ENCODE measurements around the gene SLC37A4. TPM values are rescaled to one million over a fixed set of nuclear protein-coding genes. Genes with fewer than 3 reads are reported as not detected.
"Not testable (repeated sequence)": the region's sequence is repeated elsewhere in the genome, so short reads cannot be mapped to it uniquely, and the experiment has no call there.

The SLC37A4 gene
- total RNA-seq, 1 experiment from 2014 or later = 108 TPM

DNA sequence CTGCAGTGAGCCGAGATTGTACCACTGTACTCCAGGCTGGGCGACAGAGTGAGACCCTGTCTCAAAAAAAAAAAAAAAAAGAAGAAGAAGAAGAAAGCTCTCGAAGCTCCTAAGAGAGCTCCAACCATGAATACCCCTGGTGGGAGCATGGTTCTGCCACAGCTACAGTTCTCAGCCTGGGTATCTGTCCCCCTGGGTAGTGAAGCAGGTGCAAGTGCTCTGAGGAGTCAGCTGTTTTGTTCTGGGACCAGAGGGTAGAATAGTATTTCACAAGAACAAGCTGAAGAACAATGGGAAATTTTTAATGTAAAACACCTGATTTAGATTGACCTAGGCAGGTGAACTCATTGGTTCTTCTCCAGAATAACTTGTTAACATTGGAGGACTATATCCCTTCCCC, 30.6 kb upstream of the SLC37A4 start:
- Histone ChIP-seq H3K9me3 (no peaks in the 10 kb centered on the region), H3K36me3 (ENCODE audit: control insufficient read depth, insufficient read depth, low read length) (no peaks in the 10 kb centered on the region), H3K4me3 (ENCODE audit: low read depth, low read length) (no peak overlapping the region), H3K27me3 (replicated peaks; ENCODE audit: control insufficient read depth, insufficient read depth, low read length) (no peaks in the 10 kb centered on the region), H3K4me1 (peaks cover 5% of the 10 kb centered on the region; the same call in 1 of the 2 replicates)
- no TSS peak for BruUV-seq (replicated peaks)
- Mint-ChIP-seq H3K36me3 (ENCODE audit: insufficient read depth, unreplicated experiment) (peaks cover 12% of the 10 kb centered on the region), H3K4me3 (ENCODE audit: unreplicated experiment) (no peak overlapping the region), H3K9me3 (ENCODE audit: unreplicated experiment) (no peaks in the 10 kb centered on the region), H3K4me1 (ENCODE audit: low read depth, unreplicated experiment) (peaks cover 12% of the 10 kb centered on the region), H3K27ac (ENCODE audit: unreplicated experiment) (no peak overlapping the region), H3K27me3 (ENCODE audit: insufficient read depth, unreplicated experiment) (no peaks in the 10 kb centered on the region)
- DNase-seq = no peak
- POLR2A ChIA-PET = interaction anchor here (0.6 kb wide), 1 partner anchor 30 kb away, joined by 3 read pairs; no protein-coding TSS in a partner anchor
- CTCF ChIA-PET = no interaction called here
- TF ChIP-seq, protein P1, sequence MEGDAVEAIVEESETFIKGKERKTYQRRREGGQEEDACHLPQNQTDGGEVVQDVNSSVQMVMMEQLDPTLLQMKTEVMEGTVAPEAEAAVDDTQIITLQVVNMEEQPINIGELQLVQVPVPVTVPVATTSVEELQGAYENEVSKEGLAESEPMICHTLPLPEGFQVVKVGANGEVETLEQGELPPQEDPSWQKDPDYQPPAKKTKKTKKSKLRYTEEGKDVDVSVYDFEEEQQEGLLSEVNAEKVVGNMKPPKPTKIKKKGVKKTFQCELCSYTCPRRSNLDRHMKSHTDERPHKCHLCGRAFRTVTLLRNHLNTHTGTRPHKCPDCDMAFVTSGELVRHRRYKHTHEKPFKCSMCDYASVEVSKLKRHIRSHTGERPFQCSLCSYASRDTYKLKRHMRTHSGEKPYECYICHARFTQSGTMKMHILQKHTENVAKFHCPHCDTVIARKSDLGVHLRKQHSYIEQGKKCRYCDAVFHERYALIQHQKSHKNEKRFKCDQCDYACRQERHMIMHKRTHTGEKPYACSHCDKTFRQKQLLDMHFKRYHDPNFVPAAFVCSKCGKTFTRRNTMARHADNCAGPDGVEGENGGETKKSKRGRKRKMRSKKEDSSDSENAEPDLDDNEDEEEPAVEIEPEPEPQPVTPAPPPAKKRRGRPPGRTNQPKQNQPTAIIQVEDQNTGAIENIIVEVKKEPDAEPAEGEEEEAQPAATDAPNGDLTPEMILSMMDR (IDR thresholded peaks at IDR 0.05; ENCODE audit: insufficient read depth in 1 of 2, low read depth in 1 of 2, low read length in 1 of 2, severe bottlenecking in 1 of 2, unreplicated experiment in 1 of 2) = no peak
- intact Hi-C loops (cut with micrococcal nuclease; ENCODE audit: unreplicated experiment) = no loop called here

- intact Hi-C loops (cut with micrococcal nuclease; ENCODE audit: unreplicated experiment); H3K4me1 ChIP-seq; H3K9me3 ChIP-seq; POLR2A ChIA-PET; BruUV-seq (replicated peaks); H3K4me3 ChIP-seq (ENCODE audit: low read depth, low read length); H3K9me3 Mint-ChIP-seq (ENCODE audit: unreplicated experiment); H3K27me3 ChIP-seq (replicated peaks; ENCODE audit: control insufficient read depth, insufficient read depth, low read length); CTCF ChIA-PET; DNase-seq; H3K36me3 ChIP-seq (ENCODE audit: control insufficient read depth, insufficient read depth, low read length); H3K27me3 Mint-ChIP-seq (ENCODE audit: insufficient read depth, unreplicated experiment); H3K27ac Mint-ChIP-seq (ENCODE audit: unreplicated experiment): not testable (repeated sequence)
- H3K4me1 Mint-ChIP-seq (ENCODE audit: low read depth, unreplicated experiment) = peaks cover 20% of the 10 kb centered on the region
- H3K4me3 Mint-ChIP-seq (ENCODE audit: unreplicated experiment) = peak overlapping the region; percentile 88
- H3K36me3 Mint-ChIP-seq (ENCODE audit: insufficient read depth, unreplicated experiment) = peaks cover 34% of the 10 kb centered on the region
These were observed 28.5 kb upstream of the SLC37A4 start for GRCh38 chr11:119059128-119059527.

- peaks cover 20% of the 10 kb centered on the region for H3K4me1 Mint-ChIP-seq (ENCODE audit: low read depth, unreplicated experiment)
- Histone ChIP-seq H3K36me3 (ENCODE audit: control insufficient read depth, insufficient read depth, low read length) (peaks cover 12% of the 10 kb centered on the region), H3K27me3 (replicated peaks; ENCODE audit: control insufficient read depth, insufficient read depth, low read length) (no peaks in the 10 kb centered on the region), H3K4me1 (peaks cover 10% of the 10 kb centered on the region), H3K4me3 (ENCODE audit: low read depth, low read length) (peak within 1 kb of the TSS; percentile 94), H3K9me3 (no peaks in the 10 kb centered on the region)
- CTCF ChIA-PET = interaction anchor here (0.7 to 3.5 kb wide), 4 partner anchors 10 to 128 kb away, joined by 3 to 25 read pairs (median 4); partner anchors contain the start of genes NHERF4 and VPS11
- no peaks in the 10 kb centered on the region for H3K27me3 Mint-ChIP-seq (ENCODE audit: insufficient read depth, unreplicated experiment)
- TF ChIP-seq, protein P1 (IDR thresholded peaks at IDR 0.05; ENCODE audit: insufficient read depth in 1 of 2, low read depth in 1 of 2, low read length in 1 of 2, severe bottlenecking in 1 of 2, unreplicated experiment in 1 of 2) = peak; percentile 32 to 77
- intact Hi-C loops (cut with micrococcal nuclease; ENCODE audit: unreplicated experiment) = loop anchor here (1.0 kb wide), 5 partner anchors 10 to 59 kb away; partner anchors contain the start of genes CENATAC, RPS25, SLC37A4 and TRAPPC4
- POLR2A ChIA-PET = interaction anchor here (0.6 to 2.0 kb wide), 12 partner anchors 8 to 104 kb away, joined by 3 to 21 read pairs (median 4); partner anchors contain the start of genes DPAGT1, HMBS, SLC37A4 and VPS11
- no peaks in the 10 kb centered on the region for H3K9me3 Mint-ChIP-seq (ENCODE audit: unreplicated experiment)
- H3K27ac Mint-ChIP-seq (ENCODE audit: unreplicated experiment) = peak within 1 kb of the TSS; percentile 98
- BruUV-seq (replicated peaks) = no TSS peak
- DNase-seq = peak; percentile 100
- peak within 1 kb of the TSS; percentile 88 for H3K4me3 Mint-ChIP-seq (ENCODE audit: unreplicated experiment)
- H3K36me3 Mint-ChIP-seq (ENCODE audit: insufficient read depth, unreplicated experiment) = peaks cover 53% of the 10 kb centered on the region
These were observed 26.5 kb upstream of the SLC37A4 start, which contains the start of gene HYOU1 for GRCh38 chr11:119057000-119057769. Gene HYOU1, minus strand, starts transcription at chr11:119057205. Its CDS starts 1,045 bp downstream, at chr11:119056160.

Measured in Caco-2 (cell line).